ENCODE results near the gene SLC5A10. TPM values are rescaled to one million over a fixed set of nuclear protein-coding genes. Genes with fewer than 3 reads are reported as not detected.

SLC5A10 gene
- total RNA-seq, 1 donor from 2014 or later, result not detected

- no peak for TF ChIP-seq CTCF (IDR thresholded peaks at IDR 0.05)
- Histone ChIP-seq H3K4me3 (no peak overlapping the region), H3K9me3 (no peaks in the 10 kb centered on the region), H3K27ac (no peak overlapping the region), H3K4me1 (peaks cover 4% of the 10 kb centered on the region), H3K27me3 (no peaks in the 10 kb centered on the region), H3K36me3 (no peaks in the 10 kb centered on the region)
- DNase-seq (no peak), ATAC-seq (no peak)
- intact Hi-C loops (cut with DNase I), result no loop called here
Measured at GRCh38 chr17:18987230-18987610, 35.3 kb downstream of the SLC5A10 start.

GRCh38 chr17:18987862-18988545 is 36.0 kb downstream of the SLC5A10 start:
- TF ChIP-seq CTCF (IDR thresholded peaks at IDR 0.05), result no peak
- H3K36me3 ChIP-seq, result no peaks in the 10 kb centered on the region
- ATAC-seq (peak; percentile 57), DNase-seq (no peak)
- intact Hi-C loops (cut with DNase I), result no loop called here
- H3K27me3 ChIP-seq, result no peaks in the 10 kb centered on the region
- no peak overlapping the region for H3K27ac ChIP-seq
- no peaks in the 10 kb centered on the region for H3K9me3 ChIP-seq
- H3K4me1 ChIP-seq, result peaks cover 5% of the 10 kb centered on the region
- H3K4me3 ChIP-seq, result no peak overlapping the region

GRCh38 chr17:18988546-18989173 is 36.7 kb downstream of the SLC5A10 start:
- intact Hi-C loops (cut with DNase I), result no loop called here
- Histone ChIP-seq H3K27ac (no peak overlapping the region), H3K27me3 (no peaks in the 10 kb centered on the region), H3K4me3 (no peak overlapping the region), H3K9me3 (no peaks in the 10 kb centered on the region), H3K36me3 (no peaks in the 10 kb centered on the region), H3K4me1 (peaks cover 10% of the 10 kb centered on the region)
- peak; percentile 1 for ATAC-seq
- no peak for DNase-seq
- no peak for TF ChIP-seq CTCF (IDR thresholded peaks at IDR 0.05)

GRCh38 chr17:18990331-18990730 is 38.4 kb downstream of the SLC5A10 start:
- Histone ChIP-seq H3K27ac (no peak overlapping the region), H3K9me3 (no peaks in the 10 kb centered on the region), H3K36me3 (no peaks in the 10 kb centered on the region), H3K4me3 (no peak overlapping the region), H3K4me1 (peaks cover 10% of the 10 kb centered on the region), H3K27me3 (no peaks in the 10 kb centered on the region)
- no peak for TF ChIP-seq CTCF (IDR thresholded peaks at IDR 0.05)
- ATAC-seq, result no peak
- intact Hi-C loops (cut with DNase I), result no loop called here
- DNase-seq, result no peak

- Histone ChIP-seq H3K4me3 (no peak overlapping the region), H3K4me1 (peaks cover 10% of the 10 kb centered on the region), H3K27ac (no peak overlapping the region), H3K36me3 (no peaks in the 10 kb centered on the region), H3K9me3 (no peaks in the 10 kb centered on the region), H3K27me3 (no peaks in the 10 kb centered on the region)
- intact Hi-C loops (cut with DNase I), result no loop called here
- no peak for ATAC-seq
- DNase-seq, result no peak
- no peak for TF ChIP-seq CTCF (IDR thresholded peaks at IDR 0.05)
Measured at GRCh38 chr17:18991531-18992315, 39.8 kb downstream of the SLC5A10 start.
